GM12878 (cell line): ENCODE measurements around the gene GNAL. TPM values are rescaled to one million over a fixed set of nuclear protein-coding genes. Genes with fewer than 3 reads are reported as not detected.

Source experiments
- ATAC-seq: fragments of 200-7000 bp; cut with Tn5 transposase; 3 replicates; pipeline ENCODE4 v1.9.1; 2020; ENCODE audit warnings: mild to moderate bottlenecking, moderate library complexity
- BruUV-seq: library from RNA; stranded (reverse); fragments of 400-500 nt; replicated peaks from 2 replicates; lab custom pipeline; 2021; lab: Mats Ljungman, UMichigan
- CTCF ChIA-PET: fragments of 300-600 bp; sonication (Branson Sonifier 250); formaldehyde crosslinking; extraction: SDS; loops from one replicate; lab custom pipeline; 2021; ENCODE audit warnings: inconsistent platforms; lab: Yijun Ruan, JAX
- POLR2A ChIA-PET: fragments of 350-600 bp; formaldehyde crosslinking; extraction: SDS; loops from one replicate; lab custom pipeline; 2021; ENCODE audit warnings: inconsistent platforms; lab: Charles Lee
- RAD21 ChIA-PET: fragments of 300-600 bp; sonication (Branson Sonifier 250); formaldehyde crosslinking; loops from one replicate; lab custom pipeline; 2023; ENCODE audit warnings: antibody characterized with exemption; ENCODE audit not compliant: unreplicated experiment; lab: Charles Lee
- SMC1A ChIA-PET: fragments of 300-600 bp; sonication (Branson Sonifier 250); formaldehyde crosslinking; loops from one replicate; lab custom pipeline; 2023; ENCODE audit not compliant: unreplicated experiment, uncharacterized antibody; lab: Charles Lee
- DNase-seq: peaks from one replicate; pipeline ENCODE4 v3.0.0-alpha.2; 2011; ENCODE audit warnings: low read depth, low spot score
- FAIRE-seq: peaks from 3 replicates; lab custom pipeline; 2011; peaks lifted over from hg19 to GRCh38; lab: Jason Lieb, UNC
- H2AFZ ChIP-seq: 2 replicates; pipeline ENCODE4 v1.6.0; 2011; ENCODE audit warnings: low read depth, low read length, control low read depth; ENCODE audit not compliant: control insufficient read depth
- H3K27ac ChIP-seq: 2 replicates; pipeline ENCODE4 v1.5.1; 2011; ENCODE audit warnings: control low read depth; ENCODE audit not compliant: control insufficient read depth, insufficient read depth
- H3K27me3 ChIP-seq, 2 experiments: replicated peaks in 1 of 2; 2 replicates each; pipeline versions ENCODE4 v1.6.0 to v1.6.1; 2011; ENCODE audit warnings: low read length in 1 of 2; ENCODE audit not compliant: control insufficient read depth in 2 of 2, insufficient read depth in 2 of 2
- H3K36me3 ChIP-seq, 2 experiments: 2 replicates each; pipeline ENCODE4 v1.5.1; 2011; ENCODE audit warnings: low read length in 1 of 2; ENCODE audit not compliant: control insufficient read depth in 2 of 2, insufficient read depth in 2 of 2
- H3K4me1 ChIP-seq: 2 replicates; pipeline ENCODE4 v1.6.1; 2011; ENCODE audit warnings: mild to moderate bottlenecking, low read length, moderate library complexity, mixed read lengths; ENCODE audit not compliant: control insufficient read depth, insufficient read depth
- H3K4me2 ChIP-seq: 2 replicates; pipeline ENCODE4 v1.6.0; 2011; ENCODE audit warnings: control low read depth; ENCODE audit not compliant: control insufficient read depth, insufficient read depth
- H3K4me3 ChIP-seq: fragments of 200-600 bp; sonication (generic); 2 replicates; pipeline ENCODE4 v1.5.1; 2016
- H3K79me2 ChIP-seq: 2 replicates; pipeline ENCODE4 v1.6.0; 2011; ENCODE audit warnings: low read length; ENCODE audit not compliant: control insufficient read depth, insufficient read depth
- H3K9ac ChIP-seq: 2 replicates; pipeline ENCODE4 v1.8.0; 2011; ENCODE audit warnings: low read length, control low read depth, mixed read lengths; ENCODE audit not compliant: control insufficient read depth, insufficient read depth
- H3K9me3 ChIP-seq: replicated peaks from 3 replicates; pipeline ENCODE4 v1.5.1; 2011; ENCODE audit warnings: mild to moderate bottlenecking, low read length; ENCODE audit not compliant: control insufficient read depth, insufficient read depth
- H4K20me1 ChIP-seq: 2 replicates; pipeline ENCODE4 v1.6.0; 2011; ENCODE audit not compliant: control insufficient read depth, insufficient read depth
- ESRRA ChIP-seq: IDR thresholded peaks from 2 replicates; pipeline ENCODE4 v1.6.1; 2012; ENCODE audit warnings: mild to moderate bottlenecking, low read length, improper control_type of control experiment
- FOXM1 ChIP-seq: IDR thresholded peaks from 2 replicates; pipeline ENCODE4 v1.6.1; 2012; ENCODE audit warnings: low read depth, mild to moderate bottlenecking, inconsistent platforms, low read length, moderate library complexity
- JUND ChIP-seq: IDR thresholded peaks from 2 replicates; pipeline ENCODE4 v1.6.1; 2012; ENCODE audit warnings: low read depth, mild to moderate bottlenecking, low read length, improper control_type of control experiment, moderate library complexity
- NFXL1 ChIP-seq: fragments of 450-650 bp; IDR thresholded peaks from 2 replicates; pipeline ENCODE4 v1.6.1; 2017; ENCODE audit warnings: antibody characterized with exemption, mild to moderate bottlenecking, borderline replicate concordance
- NR2C2 ChIP-seq: IDR thresholded peaks from 2 replicates; pipeline ENCODE4 v1.6.1; 2011; ENCODE audit warnings: borderline replicate concordance, low read depth; ENCODE audit not compliant: control insufficient read depth, insufficient read length
- SMAD1 ChIP-seq: fragments of 450-650 bp; IDR thresholded peaks from 2 replicates; pipeline ENCODE4 v1.6.1; 2018; ENCODE audit warnings: mild to moderate bottlenecking, low read depth; ENCODE audit not compliant: partially characterized antibody
- TCF3 ChIP-seq: IDR thresholded peaks from 2 replicates; pipeline ENCODE4 v1.6.1; 2012; ENCODE audit warnings: low read depth, mild to moderate bottlenecking, low read length, borderline replicate concordance; ENCODE audit not compliant: insufficient read depth
- ZNF274 ChIP-seq: IDR thresholded peaks from one replicate; pipeline ENCODE4 v1.8.0; 2011; ENCODE audit not compliant: insufficient read length, insufficient read depth
- WGBS: methylation state at CpG from one replicate; pipeline ENCODE4 v1.1.6; 2016; ENCODE audit warnings: low lambda C conversion rate; ENCODE audit not compliant: insufficient replicate concordance, insufficient coverage; ENCODE audit errors: missing lambda C conversion rate; 5-methylcytosine and 5-hydroxymethylcytosine counted together
- in situ Hi-C: fragments of 300-500 bp; cut with MboI; formaldehyde crosslinking; loops from 9 replicates; pipeline ENCODE4 v1.14.3; 2018; ENCODE audit warnings: mixed read lengths
- intact Hi-C: fragments of 100-400 bp; cut with micrococcal nuclease; formaldehyde crosslinking; loops from one replicate; pipeline ENCODE4 v1.14.2; 2022; ENCODE audit not compliant: unreplicated experiment
- polyA plus RNA-seq, 11 experiments: library from polyadenylated mRNA; depleted of rRNA in 4 of 11; unstranded in 6 of 11; stranded (reverse) in 5 of 11; fragments of >200 nt; fragmentation: Nextera tagmentation in 4 of 11; fragmentation: Illumina TruSeq in 1 of 11; extraction: Ambion mirVana in 4 of 11; extraction: Trizol in 1 of 11; gene quantifications; 1 replicate in 1 of 11; 2 replicates in 10 of 11; pipeline versions ENCODE4 v1.2.1 to v1.2.3, GENCODE V29; 2011 to 2016; ENCODE audit warnings: inconsistent platforms in 2 of 11, missing spikeins in 2 of 11, low read depth in 1 of 11
- total RNA-seq, 4 experiments: library from RNA; depleted of rRNA in 3 of 4; stranded (reverse); fragments of >200 nt in 3 of 4; fragmentation: Illumina TruSeq in 1 of 4; extraction: Trizol in 1 of 4; gene quantifications; 2 replicates each; pipeline versions ENCODE4 v1.2.1 to v1.2.3, GENCODE V29; 2013 to 2021
- TF ChIP-seq, protein P1 (sequence below): fragments of 150-350 bp; IDR thresholded peaks from 2 replicates; pipeline ENCODE4 v1.6.1; 2014; ENCODE audit warnings: mild to moderate bottlenecking, low read depth, low read length
- TF ChIP-seq, protein P2 (sequence below): fragments of 450-650 bp; IDR thresholded peaks from 2 replicates; pipeline ENCODE4 v1.6.1; 2017; ENCODE audit warnings: mild to moderate bottlenecking, low read depth, inconsistent platforms; ENCODE audit not compliant: poor library complexity, severe bottlenecking
- TF ChIP-seq, protein P3 (sequence below): IDR thresholded peaks from 2 replicates; pipeline ENCODE4 v1.6.1; 2012; ENCODE audit warnings: low read depth, low read length, improper control_type of control experiment

Gene GNAL
- total and polyA plus RNA-seq, 10 of the 15 experiments (the other 5 are each of a cell fraction or from before 2014, with no cell fraction given): 0.02 to 0.39 (median 0.05) TPM; not detected in 5

DNA sequence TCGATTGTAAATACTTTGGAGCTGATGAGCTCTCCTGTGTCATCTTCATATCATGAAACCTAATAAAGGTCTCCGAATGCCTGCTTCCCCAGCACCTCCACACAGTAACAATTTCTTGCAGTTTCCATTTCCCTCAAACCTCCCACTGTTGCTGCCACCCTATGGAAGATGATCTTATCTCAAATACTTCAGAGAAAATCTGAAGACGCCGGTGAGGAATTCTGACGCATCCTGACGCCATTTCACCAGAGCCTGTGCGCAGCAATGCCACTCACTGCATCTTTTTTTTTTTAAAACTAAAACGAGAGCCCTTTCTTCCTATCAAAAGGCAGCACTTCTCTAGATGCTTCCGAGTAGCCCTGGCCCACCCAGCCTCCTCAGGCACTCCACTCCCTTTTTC lies 31.9 kb upstream of the GNAL start:
- no TSS peak for BruUV-seq
- in situ Hi-C loops (no loop called here), intact Hi-C loops (loop anchor here (5.0 kb wide), 2 partner anchors 70 to 85 kb away; no protein-coding TSS in a partner anchor)
- Histone ChIP-seq H3K4me1 (no peaks in the 10 kb centered on the region), H3K4me2 (no peak overlapping the region), H4K20me1 (no peaks in the 10 kb centered on the region), H3K9me3 (no peaks in the 10 kb centered on the region), H3K4me3 (no peak overlapping the region), H3K27ac (no peak overlapping the region), H3K27me3 (peaks cover 2 to 4% of the 10 kb centered on the region in 2 experiments; a peak in 3 of 4 replicates), H3K36me3 (no peaks in the 10 kb centered on the region), H2AFZ (no peak overlapping the region), H3K9ac (no peak overlapping the region), H3K79me2 (no peaks in the 10 kb centered on the region)
- RAD21 ChIA-PET: interaction anchor here (2.6 kb wide), 1 partner anchor 338 kb away, joined by 12 read pairs; no protein-coding TSS in a partner anchor
- FAIRE-seq (no peak), ATAC-seq (no peak), DNase-seq (no peak)
- CTCF ChIA-PET: interaction anchor here (1.9 to 3.6 kb wide), 4 partner anchors 9 to 382 kb away, joined by 7 to 19 read pairs (median 8); no protein-coding TSS in a partner anchor
- WGBS: 42% methylated on average over 9 of the region's 9 CpGs
- TF ChIP-seq, protein P1, sequence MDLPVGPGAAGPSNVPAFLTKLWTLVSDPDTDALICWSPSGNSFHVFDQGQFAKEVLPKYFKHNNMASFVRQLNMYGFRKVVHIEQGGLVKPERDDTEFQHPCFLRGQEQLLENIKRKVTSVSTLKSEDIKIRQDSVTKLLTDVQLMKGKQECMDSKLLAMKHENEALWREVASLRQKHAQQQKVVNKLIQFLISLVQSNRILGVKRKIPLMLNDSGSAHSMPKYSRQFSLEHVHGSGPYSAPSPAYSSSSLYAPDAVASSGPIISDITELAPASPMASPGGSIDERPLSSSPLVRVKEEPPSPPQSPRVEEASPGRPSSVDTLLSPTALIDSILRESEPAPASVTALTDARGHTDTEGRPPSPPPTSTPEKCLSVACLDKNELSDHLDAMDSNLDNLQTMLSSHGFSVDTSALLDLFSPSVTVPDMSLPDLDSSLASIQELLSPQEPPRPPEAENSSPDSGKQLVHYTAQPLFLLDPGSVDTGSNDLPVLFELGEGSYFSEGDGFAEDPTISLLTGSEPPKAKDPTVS: no peak
- no peak for TF ChIP-seq JUND
- POLR2A ChIA-PET: no interaction called here
- SMC1A ChIA-PET: interaction anchor here (0.6 kb wide), 1 partner anchor 987 kb away, joined by 3 read pairs; no protein-coding TSS in a partner anchor

DNA sequence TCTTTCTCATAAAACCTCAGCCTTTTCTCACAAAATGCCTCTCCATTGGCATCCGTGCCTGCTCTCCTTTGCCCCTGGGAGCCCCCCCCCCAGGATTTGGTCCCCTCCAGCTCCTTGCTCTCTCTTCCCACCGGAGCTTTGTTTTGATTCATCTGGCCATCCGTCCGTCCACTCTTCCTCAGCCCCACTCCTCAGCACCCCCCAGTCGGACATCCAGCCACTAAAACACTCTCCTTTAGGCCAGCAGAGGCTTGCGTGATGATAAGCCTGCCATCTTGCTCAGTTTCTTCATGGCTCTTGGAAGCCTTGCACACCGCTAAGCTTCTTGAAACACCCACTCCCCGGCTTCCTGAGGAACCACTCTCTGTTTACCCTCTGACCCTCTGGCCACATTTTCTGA lies 31.5 kb upstream of the GNAL start:
- Histone ChIP-seq H3K9ac (no peak overlapping the region), H4K20me1 (no peaks in the 10 kb centered on the region), H3K4me1 (no peaks in the 10 kb centered on the region), H3K4me2 (no peak overlapping the region), H3K9me3 (no peaks in the 10 kb centered on the region), H3K36me3 (no peaks in the 10 kb centered on the region), H3K4me3 (no peak overlapping the region), H3K79me2 (no peaks in the 10 kb centered on the region), H3K27me3 (peaks cover 2 to 4% of the 10 kb centered on the region in 2 experiments; a peak in 3 of 4 replicates), H2AFZ (no peak overlapping the region), H3K27ac (no peak overlapping the region)
- intact Hi-C loops: loop anchor here (5.0 kb wide), 2 partner anchors 70 to 85 kb away; no protein-coding TSS in a partner anchor
- no peak for ATAC-seq
- no peak for DNase-seq
- in situ Hi-C loops: no loop called here
- ChIA-PET POLR2A (no interaction called here), SMC1A (interaction anchor here (0.6 kb wide), 1 partner anchor 987 kb away, joined by 3 read pairs; no protein-coding TSS in a partner anchor), RAD21 (interaction anchor here (2.6 kb wide), 1 partner anchor 338 kb away, joined by 12 read pairs; no protein-coding TSS in a partner anchor), CTCF (interaction anchor here (1.9 to 3.6 kb wide), 3 partner anchors 9 to 381 kb away, joined by 7 to 19 read pairs (median 7); no protein-coding TSS in a partner anchor)
- BruUV-seq: no TSS peak
- WGBS: 18% methylated on average over 8 of the region's 8 CpGs
- FAIRE-seq: no peak
- TF ChIP-seq TCF3 (no peak), ZNF274 (no peak), ESRRA (no peak), NR2C2 (no peak), FOXM1 (no peak), SMAD1 (no peak), NFXL1 (no peak)
- TF ChIP-seq, protein P2, sequence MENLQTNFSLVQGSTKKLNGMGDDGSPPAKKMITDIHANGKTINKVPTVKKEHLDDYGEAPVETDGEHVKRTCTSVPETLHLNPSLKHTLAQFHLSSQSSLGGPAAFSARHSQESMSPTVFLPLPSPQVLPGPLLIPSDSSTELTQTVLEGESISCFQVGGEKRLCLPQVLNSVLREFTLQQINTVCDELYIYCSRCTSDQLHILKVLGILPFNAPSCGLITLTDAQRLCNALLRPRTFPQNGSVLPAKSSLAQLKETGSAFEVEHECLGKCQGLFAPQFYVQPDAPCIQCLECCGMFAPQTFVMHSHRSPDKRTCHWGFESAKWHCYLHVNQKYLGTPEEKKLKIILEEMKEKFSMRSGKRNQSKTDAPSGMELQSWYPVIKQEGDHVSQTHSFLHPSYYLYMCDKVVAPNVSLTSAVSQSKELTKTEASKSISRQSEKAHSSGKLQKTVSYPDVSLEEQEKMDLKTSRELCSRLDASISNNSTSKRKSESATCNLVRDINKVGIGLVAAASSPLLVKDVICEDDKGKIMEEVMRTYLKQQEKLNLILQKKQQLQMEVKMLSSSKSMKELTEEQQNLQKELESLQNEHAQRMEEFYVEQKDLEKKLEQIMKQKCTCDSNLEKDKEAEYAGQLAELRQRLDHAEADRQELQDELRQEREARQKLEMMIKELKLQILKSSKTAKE: no peak
- TF ChIP-seq, protein P3, sequence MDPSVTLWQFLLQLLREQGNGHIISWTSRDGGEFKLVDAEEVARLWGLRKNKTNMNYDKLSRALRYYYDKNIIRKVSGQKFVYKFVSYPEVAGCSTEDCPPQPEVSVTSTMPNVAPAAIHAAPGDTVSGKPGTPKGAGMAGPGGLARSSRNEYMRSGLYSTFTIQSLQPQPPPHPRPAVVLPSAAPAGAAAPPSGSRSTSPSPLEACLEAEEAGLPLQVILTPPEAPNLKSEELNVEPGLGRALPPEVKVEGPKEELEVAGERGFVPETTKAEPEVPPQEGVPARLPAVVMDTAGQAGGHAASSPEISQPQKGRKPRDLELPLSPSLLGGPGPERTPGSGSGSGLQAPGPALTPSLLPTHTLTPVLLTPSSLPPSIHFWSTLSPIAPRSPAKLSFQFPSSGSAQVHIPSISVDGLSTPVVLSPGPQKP: no peak
